Right renal pelvis (tissue), 4 donors: ENCODE results near the gene CYP27A1. TPM values are rescaled to one million over a fixed set of nuclear protein-coding genes. Genes with fewer than 3 reads are reported as not detected.
"Not testable (repeated sequence)": the region's sequence is repeated elsewhere in the genome, so short reads cannot be mapped to it uniquely, and the experiment has no call there.

Experiments used
- DNase-seq, 4 donors: peaks; one replicate each; pipeline ENCODE4 v3.0.0-alpha.2; 2013; ENCODE audit warnings: low read depth in 4 of 4, low spot score in 3 of 4, missing footprints in 1 of 4
- polyA plus RNA-seq, 4 donors: library from polyadenylated mRNA; unstranded; fragments of 120-200 nt; gene quantifications; one replicate each; pipeline ENCODE4 v1.2.1, GENCODE V29; 2013; ENCODE audit not compliant: insufficient read length in 4 of 4

CYP27A1 gene
- polyA plus RNA-seq, 4 donors, result 44.3 to 57.6 (median 50.7) TPM

DNA sequence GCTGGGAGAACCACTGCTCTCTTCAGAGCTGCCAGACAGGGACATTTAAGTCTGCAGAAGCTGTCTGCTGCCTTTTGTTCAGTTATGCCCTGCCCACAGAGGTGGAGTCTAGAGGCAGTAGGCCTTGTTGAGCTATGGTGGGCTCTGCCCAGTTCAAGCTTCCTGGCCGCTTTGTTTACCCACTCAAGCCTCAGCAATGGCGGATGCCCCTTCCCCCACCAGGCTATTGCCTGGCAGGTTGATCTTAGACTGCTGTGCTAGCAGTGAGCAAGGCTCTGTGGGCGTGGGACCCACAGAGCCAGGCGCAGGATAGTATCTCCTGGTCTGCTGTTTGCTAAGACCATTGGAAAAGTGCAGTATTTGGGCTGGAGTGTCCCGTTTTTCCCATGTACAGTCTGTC lies 9.2 kb upstream of the CYP27A1 start:
- not testable (repeated sequence) for DNase-seq

DNA sequence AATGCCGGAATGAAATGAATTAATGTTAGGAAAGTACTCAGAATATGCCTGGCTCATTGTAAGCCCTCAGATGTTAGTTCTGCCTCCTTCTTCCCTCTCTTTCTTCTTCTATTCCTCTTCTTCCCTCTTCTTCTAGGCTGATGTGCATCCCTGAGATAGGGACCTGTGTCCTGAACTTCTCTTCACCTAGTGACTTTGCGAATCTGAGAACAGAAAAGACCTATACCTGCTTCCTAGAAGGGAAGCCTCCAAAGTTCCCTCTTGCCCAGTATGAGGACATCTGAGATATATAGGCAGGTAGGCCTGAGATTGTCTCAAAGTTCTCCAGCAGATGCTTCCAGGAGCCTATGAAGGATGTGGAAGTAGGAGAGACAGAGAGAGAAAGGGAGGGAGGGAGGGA lies 8.1 kb upstream of the CYP27A1 start:
- DNase-seq, result no peak

- no peak for DNase-seq
These were observed 5.5 kb upstream of the CYP27A1 start for GRCh38 chr2:218776488-218776887.

- DNase-seq, result no peak
These were observed 4.5 kb upstream of the CYP27A1 start for GRCh38 chr2:218777276-218777990.

DNA sequence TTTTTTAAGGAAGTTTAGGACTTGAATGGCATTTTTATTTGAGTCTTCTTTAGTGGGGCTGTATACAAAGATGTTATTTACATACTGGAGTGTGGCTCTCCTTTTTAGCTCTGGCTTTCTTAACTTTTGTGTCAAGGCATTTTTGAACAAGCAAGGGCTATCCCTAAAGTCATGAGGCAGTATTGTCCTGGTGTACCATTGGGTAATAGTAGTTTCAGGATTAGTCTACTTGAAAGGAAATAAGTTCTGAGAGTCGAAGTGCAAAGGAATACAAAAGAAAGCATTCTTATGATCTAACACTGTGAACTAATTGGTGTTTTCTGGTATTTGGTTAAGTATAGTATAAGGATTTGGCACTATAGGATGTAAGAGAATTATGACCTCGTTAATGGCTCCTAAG lies 1.9 kb upstream of the CYP27A1 start:
- no peak for DNase-seq

- no peak for DNase-seq
These were observed 876 bp upstream of the CYP27A1 start for GRCh38 chr2:218780851-218781690.

DNA sequence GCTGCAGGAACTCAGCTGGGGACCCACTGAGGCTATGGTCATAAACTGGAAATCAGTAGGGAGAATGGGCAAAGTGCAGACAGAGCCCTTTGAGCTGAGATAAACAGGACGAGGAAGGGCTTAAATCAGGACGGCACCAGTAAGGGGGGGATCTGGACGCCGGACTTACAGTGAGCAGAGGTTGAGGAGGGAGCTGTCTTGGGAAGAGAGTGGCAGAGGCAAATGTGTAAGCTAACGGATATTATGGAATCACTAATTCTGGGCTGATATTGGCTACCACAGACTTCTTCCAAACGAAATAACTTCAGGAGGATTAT lies 539 bp downstream of the CYP27A1 start:
- DNase-seq, result no peak

GRCh38 chr2:218783688-218784087 lies 1.7 kb downstream of the CYP27A1 start:
- DNase-seq, result no peak

GRCh38 chr2:218785103-218785502 lies 3.2 kb downstream of the CYP27A1 start:
- DNase-seq, result no peak

GRCh38 chr2:218786133-218786532 lies 4.2 kb downstream of the CYP27A1 start:
- DNase-seq, result no peak

DNA sequence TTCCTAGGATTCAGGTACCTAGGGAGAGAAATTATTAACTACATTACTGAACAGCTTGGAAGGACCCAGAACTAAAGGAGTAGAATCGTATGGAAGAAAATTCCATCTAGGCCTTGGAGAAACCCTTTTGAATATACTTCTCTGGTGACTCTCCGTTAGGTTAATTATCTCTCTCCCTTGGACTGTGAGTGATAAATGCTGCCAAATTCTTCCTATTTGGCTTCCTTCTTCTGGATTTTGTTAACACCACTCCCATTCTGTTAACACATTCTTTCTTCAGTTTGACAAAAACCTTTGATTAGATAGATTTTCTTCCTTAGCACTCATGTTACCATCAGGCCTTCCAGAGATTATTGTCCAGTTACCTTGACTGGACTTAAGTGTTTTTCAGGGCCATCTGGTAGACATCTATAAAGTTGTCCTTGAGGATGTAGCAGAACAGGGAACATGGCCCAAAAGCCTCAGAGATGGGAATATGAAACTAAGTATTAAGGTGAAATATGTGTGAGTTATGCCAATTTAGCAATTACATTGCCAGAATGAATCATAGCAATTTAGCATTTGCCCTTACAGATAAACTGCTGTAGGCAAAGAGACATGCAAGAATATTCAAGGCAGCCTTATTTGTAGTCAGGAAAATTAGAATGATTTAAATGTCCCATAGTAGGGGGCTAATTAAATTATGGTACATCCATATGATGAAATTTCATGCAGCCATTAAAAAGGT lies 6.7 kb downstream of the CYP27A1 start:
- no peak for DNase-seq

DNA sequence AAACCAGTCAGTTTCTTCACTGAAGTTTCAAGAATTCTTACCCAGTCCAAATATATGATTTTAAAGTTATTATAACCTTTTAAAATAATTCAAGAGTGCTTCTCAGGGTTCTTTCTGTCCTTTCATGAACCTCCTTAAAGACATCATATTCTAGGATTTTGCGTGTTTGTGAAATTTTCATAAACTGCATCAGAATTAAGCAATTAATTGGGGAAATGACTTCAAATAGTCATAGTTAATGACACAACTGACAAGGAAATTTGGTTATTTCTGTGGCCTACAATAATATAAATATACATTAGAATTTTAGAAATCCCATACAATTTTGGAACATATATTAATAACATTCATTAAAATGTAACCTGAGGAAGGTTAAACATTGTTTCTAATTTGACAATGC lies 10.5 kb downstream of the CYP27A1 start:
- DNase-seq, result no peak

GRCh38 chr2:218796691-218797090 lies 14.7 kb downstream of the CYP27A1 start:
- DNase-seq, result no peak

- DNase-seq, result no peak
These were observed 17.0 kb downstream of the CYP27A1 start for GRCh38 chr2:218798767-218799504.

DNA sequence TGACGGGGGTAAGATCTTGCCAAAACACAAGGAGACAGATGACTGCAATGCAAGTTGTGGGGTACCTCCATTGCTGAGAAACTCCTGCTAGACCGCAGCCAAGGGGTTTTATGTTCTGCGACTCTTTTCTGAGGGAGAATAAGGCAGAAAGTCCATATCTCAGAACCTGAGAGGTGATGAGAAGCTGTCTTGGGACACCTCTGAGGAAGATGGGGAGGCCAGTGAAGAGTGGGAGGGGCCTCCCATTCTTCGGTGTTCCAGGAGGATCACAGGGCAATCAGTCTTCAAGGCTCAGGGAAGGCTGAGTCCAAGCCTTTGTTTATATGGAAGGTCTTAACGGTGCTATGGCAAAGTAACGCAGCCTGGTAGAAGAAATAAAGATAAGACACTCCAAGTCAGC lies 18.0 kb downstream of the CYP27A1 start:
- no peak for DNase-seq

- DNase-seq, result no peak
These were observed 20.5 kb downstream of the CYP27A1 start for GRCh38 chr2:218802386-218802994.

DNA sequence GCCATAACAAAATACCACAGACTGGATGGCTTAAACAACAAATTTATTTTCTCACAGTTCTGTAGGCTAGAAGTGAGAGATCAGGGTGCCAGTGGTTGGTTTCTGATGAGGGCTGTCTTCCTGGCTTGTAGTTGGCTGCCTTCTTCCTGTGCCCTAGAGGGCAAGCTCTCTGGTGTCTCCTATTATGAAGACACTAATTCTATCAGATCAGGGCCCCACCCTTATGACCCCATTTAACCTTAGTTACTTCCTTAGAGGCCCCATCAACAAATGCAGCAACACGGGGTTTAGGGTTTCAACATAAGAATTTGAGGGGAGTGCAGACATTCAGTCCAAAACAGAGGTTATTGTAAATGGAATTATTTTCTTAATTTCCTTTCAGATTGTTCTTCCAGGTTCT lies 22.9 kb downstream of the CYP27A1 start:
- DNase-seq, result no peak

DNA sequence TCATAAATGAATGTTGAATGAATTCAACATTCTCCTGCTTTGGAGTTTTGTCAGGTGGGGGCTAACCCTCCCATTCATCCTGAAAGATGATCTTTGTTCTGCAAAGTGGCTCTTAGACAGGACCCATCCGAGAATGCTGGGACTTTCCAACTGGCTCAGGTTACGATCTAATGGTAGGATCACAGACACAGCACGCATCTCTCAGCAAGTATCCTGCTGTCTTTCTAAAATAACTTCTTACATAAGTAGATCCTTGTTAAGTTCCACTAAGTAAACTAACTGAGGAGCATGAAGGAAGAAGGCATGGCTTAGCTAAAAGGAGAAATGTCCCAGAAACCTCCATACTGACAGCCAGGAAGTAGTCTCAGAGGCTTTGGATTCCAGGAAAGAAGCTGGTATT lies 23.7 kb downstream of the CYP27A1 start:
- DNase-seq, result no peak

DNA sequence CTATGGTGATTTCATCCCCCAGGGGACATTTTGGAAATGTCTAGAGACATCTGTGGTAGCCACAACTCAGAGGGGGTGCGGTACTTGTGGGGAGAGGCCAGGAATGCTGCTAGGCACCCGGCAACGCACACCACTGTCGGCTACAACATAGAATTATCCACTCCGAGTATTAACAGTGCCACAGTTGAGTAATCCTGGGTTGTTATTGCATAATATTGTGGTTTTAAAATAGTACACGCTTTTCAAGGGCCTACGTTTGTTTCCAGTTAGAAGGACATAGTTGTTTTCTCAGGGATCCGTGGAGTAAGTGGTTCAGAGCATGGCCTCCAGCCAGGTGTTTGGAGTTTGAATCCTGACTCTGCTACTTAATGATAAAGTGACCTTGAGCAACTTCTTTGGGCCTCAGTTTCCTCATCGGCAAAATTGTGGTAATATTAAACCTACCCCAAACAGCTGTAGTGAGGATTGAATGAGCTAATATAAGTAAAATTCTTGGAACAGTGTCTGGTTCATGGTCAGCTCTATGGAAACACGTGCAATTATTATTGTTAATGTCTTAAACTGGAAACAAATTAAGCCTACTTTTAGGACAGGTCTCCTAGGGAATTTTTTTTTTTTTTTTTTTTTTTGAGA lies 24.5 kb downstream of the CYP27A1 start:
- no peak for DNase-seq

DNA sequence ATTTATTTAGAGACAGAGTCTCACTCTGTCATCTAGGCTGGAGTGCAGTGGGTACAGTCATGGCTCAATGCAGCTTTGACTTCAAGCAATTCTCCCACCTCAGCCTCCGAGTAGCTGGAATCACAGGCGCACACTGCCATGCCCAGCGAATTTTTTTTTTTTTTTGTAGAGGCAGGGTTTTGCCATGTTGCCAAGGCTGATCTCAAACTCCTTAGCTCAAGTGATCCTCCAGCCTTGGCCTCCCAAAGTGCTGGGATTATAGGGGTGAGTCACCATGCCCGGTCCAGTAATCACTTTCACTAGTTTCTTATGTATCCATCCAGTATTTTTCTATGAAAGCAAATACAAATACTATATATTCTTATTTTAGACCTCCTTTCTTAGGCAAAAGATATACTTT lies 25.7 kb downstream of the CYP27A1 start:
- DNase-seq, result no peak
